HG03558 (cell line): ENCODE data around the gene CLCN1.
A peak's percentile ranks its signal among the peaks of the same experiment; 100 is the strongest.

ENCODE experiments used
- ATAC-seq: cut with Tn5 transposase; IDR thresholded peaks from one replicate; pipeline ENCODE4 v1.9.1; 2021; ENCODE audit warnings: moderate number of reproducible peaks; ENCODE audit not compliant: unreplicated experiment; ENCODE audit errors: extremely low read depth

Gene CLCN1

DNA sequence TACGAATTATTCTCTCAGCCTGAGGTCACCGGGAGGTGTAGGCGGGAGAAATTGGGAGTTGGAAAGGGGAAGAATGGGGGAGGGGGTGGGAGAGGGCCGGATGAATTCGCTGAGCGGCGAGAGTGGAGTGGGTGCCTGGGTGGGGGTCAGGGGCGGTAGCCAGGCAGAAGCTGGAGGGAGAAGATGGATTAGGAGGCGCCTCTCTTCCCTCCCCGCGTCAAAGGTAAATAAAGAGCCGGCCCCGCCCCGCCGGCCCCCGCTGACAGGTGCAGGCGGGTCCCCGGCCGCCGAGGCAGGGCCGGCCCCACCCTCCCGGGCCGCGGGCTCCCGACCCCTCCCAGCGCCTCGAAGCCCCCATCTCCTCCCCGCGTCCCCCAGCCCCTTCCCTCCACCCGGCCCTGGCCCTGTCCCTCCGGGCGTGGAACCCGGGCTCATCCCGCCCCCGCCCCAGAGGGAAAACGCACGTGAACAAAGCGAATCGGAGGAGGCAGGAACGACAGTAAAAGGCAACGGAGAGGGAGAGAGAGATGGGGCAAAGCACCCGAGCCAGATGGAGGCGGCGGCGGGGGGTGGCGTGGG is 45.7 kb downstream of the CLCN1 start:
- no peak for ATAC-seq

DNA sequence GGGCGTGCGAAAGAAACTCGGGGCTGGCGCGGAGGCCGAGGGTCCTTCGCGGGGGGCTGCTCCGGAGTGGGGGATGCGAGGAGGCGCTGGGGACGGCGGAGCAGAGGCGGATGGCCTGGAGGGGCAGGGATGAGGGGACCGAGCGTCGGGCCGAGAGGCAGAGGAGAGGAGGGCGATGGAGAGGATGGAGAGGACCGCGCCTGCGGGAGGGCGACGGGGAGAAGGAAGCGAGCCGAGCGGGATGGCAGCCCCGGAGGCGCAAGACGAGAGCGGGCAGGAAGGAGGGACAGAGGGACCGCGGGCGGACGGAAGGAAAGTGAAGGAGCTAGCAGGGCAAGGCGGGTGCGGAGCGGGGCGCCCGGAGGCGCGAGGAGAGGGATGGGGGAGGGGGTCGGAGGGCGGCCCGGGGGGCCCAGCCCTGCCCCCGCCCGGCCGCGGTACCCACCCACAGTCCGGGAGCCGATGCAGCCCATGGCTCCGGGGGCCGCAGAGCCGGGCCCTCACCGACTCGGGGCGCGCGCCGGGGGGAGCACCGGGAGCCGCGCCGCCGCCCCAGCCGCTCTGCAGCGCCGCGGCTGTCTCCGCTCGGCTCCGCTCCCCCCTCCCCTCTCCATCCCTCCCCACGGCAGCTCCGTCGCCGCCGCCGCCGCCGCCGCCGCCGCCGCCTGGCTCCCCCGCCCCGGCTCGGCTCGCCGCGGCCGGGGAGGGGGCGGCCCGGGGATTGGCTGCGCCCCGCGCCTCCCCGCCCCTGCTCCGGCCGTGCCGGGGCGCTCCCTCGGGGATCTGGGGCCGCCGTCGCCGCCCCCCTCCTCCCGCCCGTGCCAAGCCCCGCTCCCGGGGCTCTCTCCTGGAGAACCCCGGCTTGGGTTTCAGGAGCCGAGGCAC is 46.5 kb downstream of the CLCN1 start, which contains the start of gene FAM131B:
FAM131B (minus strand) TSS at position 583 of the 885 bp plus-strand sequence; CDS start at position 473, 110 bp downstream.
- no peak for ATAC-seq

DNA sequence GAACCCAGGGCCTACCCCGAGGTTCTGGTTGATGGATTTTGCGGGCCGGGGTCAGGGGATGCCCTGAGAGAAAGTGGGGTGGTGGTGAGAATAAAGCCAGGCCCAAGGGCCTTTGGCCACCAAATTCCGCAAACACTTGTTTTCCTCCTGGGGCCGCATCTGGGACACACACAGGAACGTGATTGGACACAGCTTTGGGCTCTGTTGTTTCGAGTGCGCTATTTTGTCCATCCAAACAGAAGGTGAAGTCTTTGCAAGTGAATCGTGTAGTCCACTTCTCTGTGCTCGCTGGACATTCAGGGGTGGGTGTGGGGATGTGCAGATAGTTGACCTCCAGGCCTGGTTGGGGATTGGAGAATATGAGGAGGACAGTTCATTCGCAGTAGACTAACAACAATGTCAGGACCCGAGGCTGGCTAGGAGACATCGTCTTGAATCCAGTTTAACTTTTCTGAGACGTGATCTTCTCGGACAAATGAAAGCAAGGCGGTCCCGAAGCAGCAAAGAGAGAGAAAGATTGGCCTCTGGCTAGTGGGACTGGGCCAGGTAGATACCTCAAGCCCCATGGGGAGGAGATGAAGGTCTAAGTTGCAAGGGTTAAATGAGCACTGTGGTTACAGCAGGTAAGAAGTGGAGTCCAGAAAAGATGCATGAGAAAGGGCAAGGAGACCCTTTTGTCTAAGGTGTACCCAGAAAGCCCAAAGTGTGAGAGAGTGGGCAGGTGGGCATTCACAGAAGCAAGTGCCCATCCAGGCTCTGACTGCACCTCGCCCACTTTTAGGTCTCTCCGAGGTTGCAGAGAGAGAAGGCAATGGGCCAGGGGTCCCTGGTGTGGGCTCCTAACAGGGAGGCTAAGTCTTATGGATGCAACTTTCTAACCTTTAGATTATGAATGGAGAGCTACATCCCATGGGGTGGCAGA is 47.4 kb downstream of the CLCN1 start:
- ATAC-seq = no peak

DNA sequence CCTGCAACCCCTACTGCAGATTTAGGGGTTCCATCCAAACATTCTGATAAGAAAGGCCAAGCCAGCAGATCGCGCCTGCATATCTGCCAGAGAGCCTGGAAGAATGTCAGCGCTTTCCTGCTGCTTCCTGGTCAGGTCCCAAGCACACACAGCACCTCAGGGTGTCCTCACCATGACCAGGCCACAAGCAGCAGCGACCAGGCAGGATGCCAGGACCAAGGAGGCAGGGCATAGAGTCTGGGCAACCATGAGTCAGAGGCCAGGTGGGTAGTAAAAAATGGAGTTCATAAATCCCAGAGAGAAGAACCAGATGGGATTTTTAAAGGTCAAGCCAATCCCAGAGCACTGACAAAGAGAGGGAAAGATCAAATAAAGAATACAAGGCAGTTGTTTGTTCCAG is 52.1 kb downstream of the CLCN1 start:
- ATAC-seq = no peak

DNA sequence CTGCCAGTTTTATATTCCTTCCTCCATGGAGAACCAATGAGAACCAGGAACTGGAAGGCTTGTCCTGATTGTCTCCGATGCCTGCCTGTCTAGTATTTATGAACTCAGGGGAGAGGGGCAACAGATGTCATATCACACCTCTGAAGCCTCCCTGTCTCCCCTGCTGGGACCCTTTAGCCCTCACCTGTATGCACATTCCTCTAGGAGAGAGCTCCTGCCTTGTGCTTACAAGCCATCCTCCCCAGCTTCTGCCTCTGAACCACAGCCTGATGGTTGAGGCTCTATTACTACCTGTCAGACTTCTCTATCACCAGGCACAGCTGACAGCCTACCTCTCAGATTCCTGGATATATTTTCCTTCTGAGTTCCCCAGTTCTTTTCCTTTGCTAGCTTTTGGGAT is 52.5 kb downstream of the CLCN1 start:
- no peak for ATAC-seq

DNA sequence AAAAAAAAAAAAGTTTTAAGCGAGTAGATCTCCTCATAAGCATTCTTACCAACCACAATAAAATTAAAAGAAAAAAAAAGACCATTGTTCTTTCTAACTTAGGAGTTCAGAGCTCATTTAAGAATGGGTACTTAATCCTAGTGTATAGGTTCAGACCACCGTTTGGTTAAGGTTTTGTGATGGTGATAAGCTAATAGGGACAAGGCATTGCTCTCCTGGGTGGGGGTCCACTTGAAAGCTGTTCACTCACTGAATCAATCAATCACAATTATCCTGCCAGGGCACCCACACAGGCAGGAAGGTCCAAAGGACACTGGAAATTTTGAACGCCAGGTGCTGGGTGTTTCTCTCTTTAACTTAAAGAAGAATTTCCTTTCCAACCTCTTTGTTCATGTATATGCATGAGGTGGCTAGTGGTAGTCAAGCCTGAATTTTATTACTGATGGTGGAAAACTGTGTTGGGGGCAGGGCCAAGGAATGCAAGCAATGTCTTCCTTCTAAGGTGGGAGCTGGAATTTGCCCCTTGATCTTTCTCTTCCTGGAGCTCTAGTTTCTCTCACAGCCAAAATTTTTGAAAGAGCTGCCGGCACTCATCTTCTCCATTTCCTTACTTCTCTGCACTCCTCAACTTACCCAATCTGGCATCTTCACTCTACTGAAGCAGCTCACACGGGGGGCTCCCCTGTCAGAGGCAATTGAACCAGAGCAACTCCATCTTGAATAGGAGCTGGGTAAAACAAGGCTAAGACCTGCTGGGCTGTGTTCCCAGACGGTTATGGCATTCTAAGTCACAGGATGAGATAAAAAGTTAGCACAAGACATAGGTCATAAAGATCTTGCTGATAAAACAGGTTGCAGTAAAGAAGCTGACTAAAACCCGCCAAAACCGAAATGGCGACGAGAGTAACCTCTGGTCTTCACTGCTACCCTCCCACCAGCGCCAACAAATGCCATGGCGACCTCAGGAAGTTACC is 54.1 kb downstream of the CLCN1 start:
- ATAC-seq = no peak

DNA sequence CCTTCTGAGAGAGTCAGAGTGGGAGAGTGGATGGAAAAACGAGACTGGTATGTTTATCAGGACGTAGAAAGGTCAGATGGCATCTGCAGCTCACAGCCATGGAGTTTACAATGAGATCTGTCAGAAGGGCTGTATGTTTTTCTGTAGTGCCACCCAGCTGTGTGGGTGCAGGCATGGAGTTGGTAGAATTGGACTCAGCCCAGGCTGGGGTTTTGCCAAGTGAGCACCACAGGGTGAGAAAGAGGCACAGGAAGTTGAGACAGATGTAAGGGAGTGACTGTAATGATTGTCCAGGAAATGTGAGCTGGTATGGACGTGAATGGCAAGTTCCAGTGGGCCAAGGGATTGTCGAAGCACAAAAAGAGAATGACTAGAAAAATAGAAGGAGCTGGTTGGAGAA is 56.2 kb downstream of the CLCN1 start:
- ATAC-seq = no peak

DNA sequence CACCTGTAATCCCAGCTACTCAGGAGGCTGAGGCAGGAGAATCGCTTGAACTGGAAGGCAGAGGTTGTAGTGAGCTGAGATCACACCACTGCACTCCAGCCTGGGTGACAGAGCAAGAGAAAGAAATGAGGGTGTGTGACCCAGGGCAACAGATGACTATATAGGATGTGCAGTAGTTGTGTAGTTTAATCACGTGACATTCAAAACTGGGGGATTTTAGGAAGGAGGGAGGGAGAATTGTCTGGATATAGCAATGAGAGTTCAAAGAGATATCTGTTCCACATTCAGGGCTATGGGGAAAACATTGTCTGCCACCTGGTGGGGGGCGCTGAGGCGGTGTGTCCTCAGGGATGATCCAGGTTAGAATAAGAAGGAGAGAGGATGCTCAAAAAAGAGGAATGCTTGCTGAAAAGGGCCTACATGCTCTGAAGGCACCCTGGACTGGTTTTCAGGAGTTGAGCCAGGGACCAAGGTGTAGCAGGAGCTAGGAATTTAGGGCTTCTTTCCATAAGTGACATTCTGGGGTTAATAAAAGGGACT is 57.4 kb downstream of the CLCN1 start:
- ATAC-seq = no peak

DNA sequence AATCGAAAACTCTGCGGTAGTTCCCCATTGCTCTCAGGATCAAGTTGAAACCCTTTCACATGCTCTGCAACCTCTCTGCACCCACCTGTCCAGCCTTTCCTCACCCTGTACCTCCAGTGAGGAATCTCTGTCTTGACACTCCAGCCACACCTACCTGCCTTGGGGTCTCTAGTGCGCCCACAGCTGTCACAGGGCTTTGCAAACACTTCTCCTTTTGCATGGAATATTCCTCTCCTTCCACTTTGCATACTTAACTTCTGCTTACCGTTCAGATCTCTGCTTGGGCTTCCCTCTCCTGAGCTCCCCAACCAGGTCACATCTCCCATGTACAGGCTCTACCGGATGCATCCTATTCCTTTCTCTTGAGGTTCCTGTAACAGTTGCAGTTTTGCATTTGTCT is 58.6 kb downstream of the CLCN1 start:
- ATAC-seq = no peak

DNA sequence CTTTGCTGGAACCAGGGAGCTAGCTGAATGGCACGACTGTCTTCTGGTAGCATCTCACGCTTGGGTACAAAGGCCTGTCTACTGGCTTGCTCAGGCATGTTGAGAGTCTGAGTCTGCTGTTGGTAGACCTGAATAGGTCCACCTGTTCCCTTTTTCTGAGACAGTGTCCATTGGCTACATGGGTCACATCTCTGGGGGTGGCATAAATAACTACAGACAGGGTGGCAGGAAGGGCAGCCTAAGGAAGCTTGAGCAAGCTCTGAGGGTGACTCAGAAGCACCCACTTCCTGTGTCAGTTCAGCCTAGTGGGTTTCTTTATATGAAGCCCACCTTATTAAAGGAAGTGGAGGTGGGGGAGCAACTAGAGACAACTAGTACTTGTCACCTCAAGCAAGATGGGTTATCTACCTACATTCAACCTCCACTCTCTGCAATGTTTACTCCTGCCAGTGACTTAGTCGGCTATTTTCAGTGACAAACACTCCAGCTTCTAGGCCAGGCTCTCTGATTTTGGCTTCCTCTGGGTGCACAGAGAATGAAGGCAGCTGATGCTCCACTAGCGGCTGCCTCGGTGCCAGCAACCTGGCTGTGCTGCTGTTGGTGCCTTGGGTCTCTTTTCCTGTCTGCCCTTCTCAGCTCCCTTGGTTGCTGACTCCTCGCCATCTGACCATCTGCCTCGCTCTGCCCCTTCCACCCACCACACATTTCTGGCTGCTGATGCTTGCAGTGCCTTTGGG is 59.6 kb downstream of the CLCN1 start:
- ATAC-seq = no peak

DNA sequence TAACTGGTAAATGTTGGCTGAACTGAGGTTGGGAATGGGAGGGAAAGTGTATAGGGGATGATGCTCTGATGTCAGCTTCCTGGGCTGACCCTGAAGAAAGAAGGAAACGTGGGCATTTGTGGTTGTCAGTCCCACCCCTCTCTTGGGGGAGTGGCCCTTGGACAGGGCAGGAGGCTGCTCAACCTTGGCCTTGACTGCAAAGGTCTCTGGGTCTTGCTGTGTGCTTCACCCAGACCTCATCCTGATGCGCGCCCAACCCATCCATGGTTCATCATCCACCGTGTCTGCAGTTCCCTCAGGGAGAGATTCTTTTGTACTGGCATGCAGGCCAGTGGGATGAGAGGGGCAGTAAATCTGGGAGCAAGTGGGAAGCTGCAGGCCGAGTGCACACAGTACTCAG is 60.5 kb downstream of the CLCN1 start:
- no peak for ATAC-seq

DNA sequence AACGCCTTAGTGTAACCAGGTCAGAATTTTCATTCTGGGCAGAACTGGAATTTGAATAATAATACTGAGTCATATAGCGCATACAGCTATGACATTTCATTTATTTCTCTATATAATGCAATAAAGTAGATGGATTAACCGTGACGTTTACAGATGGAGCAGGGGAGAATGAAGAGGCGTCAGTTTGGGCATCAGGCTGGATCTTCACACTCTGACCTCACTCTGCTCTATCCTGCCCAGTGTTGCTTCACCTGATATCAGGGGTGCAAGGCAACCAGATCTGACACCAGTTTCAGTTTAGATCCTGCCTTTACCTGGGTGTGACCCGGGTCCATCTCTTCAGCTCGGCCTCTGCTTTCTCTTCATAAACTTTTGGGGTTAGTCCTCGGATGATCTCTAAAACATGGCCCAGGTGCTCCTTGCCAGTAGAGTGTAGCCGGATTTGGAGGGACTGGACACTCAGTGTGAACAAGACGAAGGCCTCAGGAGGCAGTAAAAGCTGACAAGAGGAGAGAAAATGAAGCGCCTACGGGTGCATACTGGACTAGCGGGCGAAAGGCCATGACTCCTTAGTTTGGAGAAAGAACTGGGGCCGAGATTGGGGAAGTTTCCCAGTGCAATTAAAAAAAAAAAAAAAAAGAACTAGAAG is 63.8 kb downstream of the CLCN1 start:
- peak; percentile 0 for ATAC-seq

DNA sequence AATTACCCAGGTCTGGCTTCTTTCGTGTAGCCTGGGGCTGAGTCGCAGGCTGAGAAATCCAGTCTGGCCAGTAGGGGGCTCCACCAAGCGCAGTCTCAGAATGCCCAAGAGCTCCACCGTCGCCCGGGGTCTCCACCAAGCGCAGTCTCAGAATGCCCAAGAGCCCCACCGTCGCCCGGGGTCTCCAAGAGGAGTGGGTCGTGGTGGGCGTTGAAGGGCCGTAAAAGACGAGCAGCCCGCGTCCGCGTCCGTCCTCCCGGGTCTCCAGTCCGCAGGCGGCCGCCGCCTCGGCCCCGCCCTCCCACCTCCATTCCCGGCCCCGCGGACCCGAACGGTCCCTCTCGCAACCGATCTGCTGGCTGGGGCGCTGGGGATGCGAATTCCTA is 64.3 kb downstream of the CLCN1 start:
- peak; percentile 28 for ATAC-seq

DNA sequence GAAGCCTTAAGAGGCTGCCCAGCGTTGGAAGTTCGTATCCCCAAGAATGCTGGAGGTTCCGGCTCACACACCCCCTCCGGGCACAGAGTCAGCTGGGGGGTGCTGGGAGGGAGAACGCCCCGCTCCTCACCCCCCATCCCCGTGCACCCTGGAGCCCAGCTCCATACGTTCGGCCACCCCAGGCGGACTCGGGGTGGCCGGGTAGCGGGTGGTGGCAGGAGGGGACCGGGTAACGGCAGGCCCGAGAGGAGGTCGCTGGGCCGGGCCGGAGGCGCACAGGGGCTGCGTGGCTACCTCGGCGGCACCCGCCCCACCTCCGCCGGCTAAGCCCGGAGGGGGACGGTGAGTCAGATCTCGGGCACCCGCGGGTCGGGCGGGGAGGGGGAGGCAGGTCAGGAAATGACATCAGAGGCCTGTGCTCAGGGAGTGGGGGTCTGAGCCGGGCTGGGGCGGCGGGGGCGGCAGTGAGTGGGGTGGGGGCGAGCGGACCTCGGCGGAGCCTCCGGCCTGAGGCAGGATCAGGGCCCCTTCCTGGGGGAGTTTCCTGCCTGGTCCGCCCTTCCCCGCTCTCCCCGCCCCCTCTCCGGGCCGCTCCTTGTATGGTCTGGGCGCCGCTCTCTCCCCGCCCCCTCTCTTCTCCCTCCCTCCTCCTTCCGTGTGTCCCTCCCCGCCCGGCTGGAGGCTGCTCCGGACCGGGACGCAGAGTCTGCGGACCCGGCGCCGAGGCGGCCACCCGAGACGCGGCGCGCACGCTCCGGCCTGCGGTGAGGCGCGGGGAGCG is 64.9 kb downstream of the CLCN1 start, which contains the start of gene ZYX:
ZYX (plus strand) TSS at position 700 of the 781 bp plus-strand sequence. CDS start 227 bp downstream, outside the sequence.
- peak; percentile 44 for ATAC-seq

DNA sequence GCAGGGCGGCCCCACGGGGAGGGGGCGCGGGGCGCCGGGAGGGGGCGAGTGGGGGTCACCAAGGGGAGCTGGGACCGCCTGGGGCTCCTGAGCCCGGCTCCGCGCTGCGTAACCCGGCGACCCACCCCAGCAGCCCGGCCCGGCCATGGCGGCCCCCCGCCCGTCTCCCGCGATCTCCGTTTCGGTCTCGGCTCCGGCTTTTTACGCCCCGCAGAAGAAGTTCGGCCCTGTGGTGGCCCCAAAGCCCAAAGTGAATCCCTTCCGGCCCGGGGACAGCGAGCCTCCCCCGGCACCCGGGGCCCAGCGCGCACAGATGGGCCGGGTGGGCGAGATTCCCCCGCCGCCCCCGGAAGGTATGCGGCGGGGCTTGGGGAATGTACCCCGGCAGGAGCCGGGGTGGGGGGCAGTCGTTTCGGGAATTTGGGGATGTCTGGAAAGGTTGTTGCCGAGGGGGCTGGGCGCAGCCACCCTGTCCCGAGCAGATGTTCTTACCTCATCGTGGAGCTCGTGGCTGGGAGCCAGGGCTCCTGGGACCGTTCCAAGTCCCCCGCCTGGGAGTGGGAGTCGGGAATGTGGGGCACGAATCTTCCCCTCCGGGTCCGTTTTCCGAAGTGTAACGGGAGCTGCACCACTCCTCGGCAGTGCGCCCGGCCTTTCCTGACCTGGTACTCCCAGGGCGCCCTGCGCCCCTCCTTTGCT is 65.7 kb downstream of the CLCN1 start:
- peak; percentile 1 for ATAC-seq

DNA sequence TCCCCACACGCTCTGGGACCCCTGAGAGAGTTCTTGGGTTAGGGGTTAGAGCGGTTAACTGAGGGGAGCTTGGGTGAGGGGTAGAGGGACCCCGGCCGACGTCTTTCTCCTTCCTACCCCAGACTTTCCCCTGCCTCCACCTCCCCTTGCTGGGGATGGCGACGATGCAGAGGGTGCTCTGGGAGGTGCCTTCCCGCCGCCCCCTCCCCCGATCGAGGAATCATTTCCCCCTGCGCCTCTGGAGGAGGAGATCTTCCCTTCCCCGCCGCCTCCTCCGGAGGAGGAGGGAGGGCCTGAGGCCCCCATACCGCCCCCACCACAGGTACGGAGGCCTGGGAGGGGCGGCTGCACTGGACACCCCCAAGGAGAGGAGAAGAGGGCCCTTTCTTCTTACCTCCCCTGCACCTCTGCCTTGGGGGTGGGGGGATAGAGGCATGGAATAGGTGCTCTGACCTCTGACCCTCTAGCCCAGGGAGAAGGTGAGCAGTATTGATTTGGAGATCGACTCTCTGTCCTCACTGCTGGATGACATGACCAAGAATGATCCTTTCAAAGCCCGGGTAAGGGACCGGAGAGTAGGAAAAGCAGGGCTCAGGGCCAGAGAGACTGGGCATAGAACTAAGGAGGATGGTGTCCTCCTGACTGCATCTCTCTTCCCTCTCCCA is 66.3 kb downstream of the CLCN1 start:
- ATAC-seq = no peak
